ENCODE measurements around the gene MYH9.

Gene MYH9

DNA sequence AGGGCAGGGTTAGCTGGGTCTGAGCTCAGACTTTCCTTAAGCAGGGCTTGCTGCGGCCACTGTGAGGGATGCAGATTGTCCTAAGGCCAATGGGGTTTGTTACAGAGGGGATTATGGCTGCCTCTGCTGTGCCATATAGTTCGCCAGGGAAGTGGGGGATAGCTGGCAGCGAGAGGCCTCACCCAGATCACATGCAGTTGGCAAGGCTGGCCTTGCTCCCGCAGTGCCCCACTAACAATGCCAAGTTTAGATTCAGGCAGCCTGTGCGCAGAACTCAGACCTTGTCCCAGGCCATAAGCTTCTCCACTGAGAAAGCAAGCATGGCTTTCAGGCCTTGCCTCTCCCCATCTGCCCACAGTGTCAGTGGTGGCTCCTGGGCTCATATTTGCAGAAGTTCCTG, 143.8 kb downstream of the MYH9 start:
- Histone ChIP-seq H3K36me3 (ENCODE audit: low read depth) (no peaks in the 10 kb centered on the region), H3K4me1 (ENCODE audit: insufficient read depth, poor library complexity, severe bottlenecking) (no peaks in the 10 kb centered on the region), H3K9me3 (ENCODE audit: severe bottlenecking) (no peaks in the 10 kb centered on the region), H3K27me3 (ENCODE audit: insufficient read depth, poor library complexity, severe bottlenecking) (no peaks in the 10 kb centered on the region), H3K4me3 (ENCODE audit: severe bottlenecking) (no peak overlapping the region), H3K27ac (ENCODE audit: poor library complexity, severe bottlenecking) (no peak overlapping the region)
- TF ChIP-seq, protein P1, sequence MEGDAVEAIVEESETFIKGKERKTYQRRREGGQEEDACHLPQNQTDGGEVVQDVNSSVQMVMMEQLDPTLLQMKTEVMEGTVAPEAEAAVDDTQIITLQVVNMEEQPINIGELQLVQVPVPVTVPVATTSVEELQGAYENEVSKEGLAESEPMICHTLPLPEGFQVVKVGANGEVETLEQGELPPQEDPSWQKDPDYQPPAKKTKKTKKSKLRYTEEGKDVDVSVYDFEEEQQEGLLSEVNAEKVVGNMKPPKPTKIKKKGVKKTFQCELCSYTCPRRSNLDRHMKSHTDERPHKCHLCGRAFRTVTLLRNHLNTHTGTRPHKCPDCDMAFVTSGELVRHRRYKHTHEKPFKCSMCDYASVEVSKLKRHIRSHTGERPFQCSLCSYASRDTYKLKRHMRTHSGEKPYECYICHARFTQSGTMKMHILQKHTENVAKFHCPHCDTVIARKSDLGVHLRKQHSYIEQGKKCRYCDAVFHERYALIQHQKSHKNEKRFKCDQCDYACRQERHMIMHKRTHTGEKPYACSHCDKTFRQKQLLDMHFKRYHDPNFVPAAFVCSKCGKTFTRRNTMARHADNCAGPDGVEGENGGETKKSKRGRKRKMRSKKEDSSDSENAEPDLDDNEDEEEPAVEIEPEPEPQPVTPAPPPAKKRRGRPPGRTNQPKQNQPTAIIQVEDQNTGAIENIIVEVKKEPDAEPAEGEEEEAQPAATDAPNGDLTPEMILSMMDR (IDR thresholded peaks at IDR 0.05; ENCODE audit: poor library complexity, severe bottlenecking), result no peak
- DNase-seq (ENCODE audit: low spot score) (peak; percentile 14), ATAC-seq (ENCODE audit: low read depth) (no peak)

GRCh38 chr22:36239401-36240171, 148.2 kb downstream of the MYH9 start, which contains the start of gene APOL2:
TSS of gene APOL2 (minus strand) at chr22:36239527. CDS start at chr22:36233162, 6,365 bp downstream.
- Histone ChIP-seq H3K27me3 (ENCODE audit: insufficient read depth, poor library complexity, severe bottlenecking) (no peaks in the 10 kb centered on the region), H3K27ac (ENCODE audit: poor library complexity, severe bottlenecking) (peak within 1 kb of the TSS; percentile 71), H3K4me3 (ENCODE audit: severe bottlenecking) (peak within 1 kb of the TSS; percentile 38), H3K9me3 (ENCODE audit: severe bottlenecking) (no peaks in the 10 kb centered on the region), H3K4me1 (ENCODE audit: insufficient read depth, poor library complexity, severe bottlenecking) (no peaks in the 10 kb centered on the region), H3K36me3 (ENCODE audit: low read depth) (peaks cover 7% of the 10 kb centered on the region)
- ATAC-seq (ENCODE audit: low read depth) (peak; percentile 97), DNase-seq (ENCODE audit: low spot score) (peak; percentile 93)
- TF ChIP-seq, protein P1 (IDR thresholded peaks at IDR 0.05; ENCODE audit: poor library complexity, severe bottlenecking), result peak; percentile 73

- Histone ChIP-seq H3K4me1 (ENCODE audit: insufficient read depth, poor library complexity, severe bottlenecking) (no peaks in the 10 kb centered on the region), H3K4me3 (ENCODE audit: severe bottlenecking) (peak overlapping the region; percentile 38), H3K36me3 (ENCODE audit: low read depth) (peaks cover 12% of the 10 kb centered on the region), H3K27me3 (ENCODE audit: insufficient read depth, poor library complexity, severe bottlenecking) (no peaks in the 10 kb centered on the region), H3K27ac (ENCODE audit: poor library complexity, severe bottlenecking) (peak overlapping the region; percentile 71), H3K9me3 (ENCODE audit: severe bottlenecking) (no peaks in the 10 kb centered on the region)
- ATAC-seq (ENCODE audit: low read depth), result peak; percentile 45
- TF ChIP-seq, protein P1 (IDR thresholded peaks at IDR 0.05; ENCODE audit: poor library complexity, severe bottlenecking), result no peak
- DNase-seq (ENCODE audit: low spot score), result no peak
These were observed 148.7 kb downstream of the MYH9 start for GRCh38 chr22:36239150-36239400.

GRCh38 chr22:36238373-36239149, 149.2 kb downstream of the MYH9 start:
- Histone ChIP-seq H3K4me3 (ENCODE audit: severe bottlenecking) (peak overlapping the region; percentile 38), H3K27ac (ENCODE audit: poor library complexity, severe bottlenecking) (peak overlapping the region; percentile 71), H3K36me3 (ENCODE audit: low read depth) (peaks cover 14% of the 10 kb centered on the region), H3K4me1 (ENCODE audit: insufficient read depth, poor library complexity, severe bottlenecking) (no peaks in the 10 kb centered on the region), H3K9me3 (ENCODE audit: severe bottlenecking) (no peaks in the 10 kb centered on the region), H3K27me3 (ENCODE audit: insufficient read depth, poor library complexity, severe bottlenecking) (no peaks in the 10 kb centered on the region)
- TF ChIP-seq, protein P1 (IDR thresholded peaks at IDR 0.05; ENCODE audit: poor library complexity, severe bottlenecking), result no peak
- DNase-seq (ENCODE audit: low spot score) (no peak), ATAC-seq (ENCODE audit: low read depth) (peak; percentile 2; the same call in 1 of the 3 replicates)
